ENCODE measurements around the gene DIS3L2.

The DIS3L2 gene

GRCh38 chr2:231961349-231962166 is at the start of gene DIS3L2:
Gene DIS3L2, plus strand, starts transcription at chr2:231961713. Its CDS starts 53,215 bp downstream, at chr2:232014928.
- Histone ChIP-seq H3K4me1 (ENCODE audit: control insufficient read depth in 1 of 2, insufficient read depth in 2 of 2, low read length in 2 of 2) (peaks cover 5 to 11% of the 10 kb centered on the region in 2 donors), H3K9ac (ENCODE audit: low read depth in 1 of 2, low read length in 2 of 2) (peak within 1 kb of the TSS; percentile 80 to 86)

GRCh38 chr2:231914077-231914690 is 47.3 kb upstream of the DIS3L2 start:
- Histone ChIP-seq H3K4me1 (ENCODE audit: control insufficient read depth in 1 of 2, insufficient read depth in 2 of 2, low read length in 2 of 2) (no peaks in the 10 kb centered on the region), H3K27me3 (ENCODE audit: control insufficient read depth in 1 of 2, insufficient read depth in 2 of 2, low read length in 2 of 2) (peaks cover 0 to 5% of the 10 kb centered on the region in 2 donors), H3K9ac (ENCODE audit: low read depth in 1 of 2, low read length in 2 of 2) (no peak overlapping the region), H3K9me3 (ENCODE audit: control insufficient read depth in 1 of 2, low read length in 2 of 2) (no peaks in the 10 kb centered on the region), H3K27ac (ENCODE audit: low read depth, low read length) (no peak overlapping the region), H3K4me3 (ENCODE audit: low read depth in 1 of 2, low read length in 2 of 2) (no peak overlapping the region), H3K36me3 (ENCODE audit: control insufficient read depth in 1 of 2, insufficient read depth in 2 of 2, low read length in 2 of 2) (no peaks in the 10 kb centered on the region)

More at GRCh38 chr2:231961349-231962166, at the start of gene DIS3L2:
- Histone ChIP-seq H3K36me3 (ENCODE audit: control insufficient read depth in 1 of 2, insufficient read depth in 2 of 2, low read length in 2 of 2) (no peaks in the 10 kb centered on the region), H3K27me3 (ENCODE audit: control insufficient read depth in 1 of 2, insufficient read depth in 2 of 2, low read length in 2 of 2) (no peaks in the 10 kb centered on the region), H3K27ac (ENCODE audit: low read depth, low read length) (no peak within 1 kb of the TSS), H3K9me3 (ENCODE audit: control insufficient read depth in 1 of 2, low read length in 2 of 2) (no peaks in the 10 kb centered on the region), H3K4me3 (ENCODE audit: low read depth in 1 of 2, low read length in 2 of 2) (peak within 1 kb of the TSS; percentile 99 to 100)

- H3K9ac ChIP-seq (ENCODE audit: low read depth in 1 of 2, low read length in 2 of 2): no peak overlapping the region
These were observed 44.0 kb upstream of the DIS3L2 start for GRCh38 chr2:231917280-231918066.

GRCh38 chr2:231918501-231919330 is 42.8 kb upstream of the DIS3L2 start:
- Histone ChIP-seq H3K9ac (ENCODE audit: low read depth in 1 of 2, low read length in 2 of 2) (no peak overlapping the region), H3K9me3 (ENCODE audit: control insufficient read depth in 1 of 2, low read length in 2 of 2) (no peaks in the 10 kb centered on the region), H3K4me3 (ENCODE audit: low read depth in 1 of 2, low read length in 2 of 2) (no peak overlapping the region), H3K36me3 (ENCODE audit: control insufficient read depth in 1 of 2, insufficient read depth in 2 of 2, low read length in 2 of 2) (no peaks in the 10 kb centered on the region), H3K27ac (ENCODE audit: low read depth, low read length) (no peak overlapping the region), H3K27me3 (ENCODE audit: control insufficient read depth in 1 of 2, insufficient read depth in 2 of 2, low read length in 2 of 2) (peaks cover 10 to 12% of the 10 kb centered on the region in 2 donors), H3K4me1 (ENCODE audit: control insufficient read depth in 1 of 2, insufficient read depth in 2 of 2, low read length in 2 of 2) (no peaks in the 10 kb centered on the region)

More at GRCh38 chr2:231917280-231918066, 44.0 kb upstream of the DIS3L2 start:
- Histone ChIP-seq H3K36me3 (ENCODE audit: control insufficient read depth in 1 of 2, insufficient read depth in 2 of 2, low read length in 2 of 2) (no peaks in the 10 kb centered on the region), H3K4me3 (ENCODE audit: low read depth in 1 of 2, low read length in 2 of 2) (no peak overlapping the region), H3K4me1 (ENCODE audit: control insufficient read depth in 1 of 2, insufficient read depth in 2 of 2, low read length in 2 of 2) (no peaks in the 10 kb centered on the region), H3K27me3 (ENCODE audit: control insufficient read depth in 1 of 2, insufficient read depth in 2 of 2, low read length in 2 of 2) (peaks cover 0 to 2% of the 10 kb centered on the region in 2 donors), H3K27ac (ENCODE audit: low read depth, low read length) (no peak overlapping the region), H3K9me3 (ENCODE audit: control insufficient read depth in 1 of 2, low read length in 2 of 2) (no peaks in the 10 kb centered on the region)

GRCh38 chr2:231919341-231920035 is 42.0 kb upstream of the DIS3L2 start:
- H3K9ac ChIP-seq (ENCODE audit: low read depth in 1 of 2, low read length in 2 of 2): no peak overlapping the region
- H3K36me3 ChIP-seq (ENCODE audit: control insufficient read depth in 1 of 2, insufficient read depth in 2 of 2, low read length in 2 of 2): no peaks in the 10 kb centered on the region
- H3K4me3 ChIP-seq (ENCODE audit: low read depth in 1 of 2, low read length in 2 of 2): no peak overlapping the region
- H3K4me1 ChIP-seq (ENCODE audit: control insufficient read depth in 1 of 2, insufficient read depth in 2 of 2, low read length in 2 of 2): no peaks in the 10 kb centered on the region
- H3K27ac ChIP-seq (ENCODE audit: low read depth, low read length): no peak overlapping the region
- peaks cover 18 to 19% of the 10 kb centered on the region in 2 donors for H3K27me3 ChIP-seq (ENCODE audit: control insufficient read depth in 1 of 2, insufficient read depth in 2 of 2, low read length in 2 of 2)
- no peaks in the 10 kb centered on the region for H3K9me3 ChIP-seq (ENCODE audit: control insufficient read depth in 1 of 2, low read length in 2 of 2)

GRCh38 chr2:231920366-231920765 is 41.1 kb upstream of the DIS3L2 start:
- Histone ChIP-seq H3K4me1 (ENCODE audit: control insufficient read depth in 1 of 2, insufficient read depth in 2 of 2, low read length in 2 of 2) (peaks cover 1% of the 10 kb centered on the region in 2 donors), H3K27ac (ENCODE audit: low read depth, low read length) (no peak overlapping the region), H3K9ac (ENCODE audit: low read depth in 1 of 2, low read length in 2 of 2) (no peak overlapping the region), H3K27me3 (ENCODE audit: control insufficient read depth in 1 of 2, insufficient read depth in 2 of 2, low read length in 2 of 2) (peaks cover 26% of the 10 kb centered on the region in 2 donors), H3K4me3 (ENCODE audit: low read depth in 1 of 2, low read length in 2 of 2) (no peak overlapping the region), H3K9me3 (ENCODE audit: control insufficient read depth in 1 of 2, low read length in 2 of 2) (no peaks in the 10 kb centered on the region), H3K36me3 (ENCODE audit: control insufficient read depth in 1 of 2, insufficient read depth in 2 of 2, low read length in 2 of 2) (no peaks in the 10 kb centered on the region)

GRCh38 chr2:231920795-231921194 is 40.7 kb upstream of the DIS3L2 start:
- Histone ChIP-seq H3K9ac (ENCODE audit: low read depth in 1 of 2, low read length in 2 of 2) (no peak overlapping the region), H3K27me3 (ENCODE audit: control insufficient read depth in 1 of 2, insufficient read depth in 2 of 2, low read length in 2 of 2) (peaks cover 27 to 28% of the 10 kb centered on the region in 2 donors), H3K4me3 (ENCODE audit: low read depth in 1 of 2, low read length in 2 of 2) (no peak overlapping the region), H3K36me3 (ENCODE audit: control insufficient read depth in 1 of 2, insufficient read depth in 2 of 2, low read length in 2 of 2) (no peaks in the 10 kb centered on the region), H3K27ac (ENCODE audit: low read depth, low read length) (no peak overlapping the region), H3K9me3 (ENCODE audit: control insufficient read depth in 1 of 2, low read length in 2 of 2) (no peaks in the 10 kb centered on the region), H3K4me1 (ENCODE audit: control insufficient read depth in 1 of 2, insufficient read depth in 2 of 2, low read length in 2 of 2) (peaks cover 3 to 5% of the 10 kb centered on the region in 2 donors)

- H3K36me3 ChIP-seq (ENCODE audit: control insufficient read depth in 1 of 2, insufficient read depth in 2 of 2, low read length in 2 of 2): no peaks in the 10 kb centered on the region
- H3K4me1 ChIP-seq (ENCODE audit: control insufficient read depth in 1 of 2, insufficient read depth in 2 of 2, low read length in 2 of 2): peaks cover 3 to 20% of the 10 kb centered on the region in 2 donors
- no peak overlapping the region for H3K4me3 ChIP-seq (ENCODE audit: low read depth in 1 of 2, low read length in 2 of 2)
- peaks cover 40 to 42% of the 10 kb centered on the region in 2 donors for H3K27me3 ChIP-seq (ENCODE audit: control insufficient read depth in 1 of 2, insufficient read depth in 2 of 2, low read length in 2 of 2)
- no peaks in the 10 kb centered on the region for H3K9me3 ChIP-seq (ENCODE audit: control insufficient read depth in 1 of 2, low read length in 2 of 2)
- H3K9ac ChIP-seq (ENCODE audit: low read depth in 1 of 2, low read length in 2 of 2): no peak overlapping the region
- H3K27ac ChIP-seq (ENCODE audit: low read depth, low read length): no peak overlapping the region
These were observed 39.1 kb upstream of the DIS3L2 start for GRCh38 chr2:231922311-231923009.

GRCh38 chr2:231923010-231923344 is 38.5 kb upstream of the DIS3L2 start:
- H3K36me3 ChIP-seq (ENCODE audit: control insufficient read depth in 1 of 2, insufficient read depth in 2 of 2, low read length in 2 of 2): no peaks in the 10 kb centered on the region
- no peak overlapping the region for H3K9ac ChIP-seq (ENCODE audit: low read depth in 1 of 2, low read length in 2 of 2)
- peaks cover 44 to 47% of the 10 kb centered on the region in 2 donors for H3K27me3 ChIP-seq (ENCODE audit: control insufficient read depth in 1 of 2, insufficient read depth in 2 of 2, low read length in 2 of 2)
- no peaks in the 10 kb centered on the region for H3K9me3 ChIP-seq (ENCODE audit: control insufficient read depth in 1 of 2, low read length in 2 of 2)
- no peak overlapping the region for H3K27ac ChIP-seq (ENCODE audit: low read depth, low read length)
- peaks cover 3 to 20% of the 10 kb centered on the region in 2 donors for H3K4me1 ChIP-seq (ENCODE audit: control insufficient read depth in 1 of 2, insufficient read depth in 2 of 2, low read length in 2 of 2)
- H3K4me3 ChIP-seq (ENCODE audit: low read depth in 1 of 2, low read length in 2 of 2): no peak overlapping the region

All from duodenal mucosa (tissue), 2 donors.